HepG2 (cell line): Measurements from ENCODE around the gene LOX. TPM values are rescaled to one million over a fixed set of nuclear protein-coding genes. Genes with fewer than 3 reads are reported as not detected.

Experiments used
- ADNP ChIP-seq: sonication (generic); formaldehyde crosslinking; IDR thresholded peaks from 2 replicates; pipeline ENCODE4 v1.4.0; 2020; ENCODE audit warnings: missing genetic modification reagents
- DDIT3 ChIP-seq: sonication (generic); formaldehyde crosslinking; IDR thresholded peaks from 2 replicates; pipeline ENCODE4 v1.4.0; 2020; ENCODE audit warnings: mild to moderate bottlenecking, missing genetic modification reagents
- EED ChIP-seq: sonication (generic); formaldehyde crosslinking; IDR thresholded peaks from 2 replicates; pipeline ENCODE4 v1.5.0; 2020; ENCODE audit warnings: mild to moderate bottlenecking, missing genetic modification reagents
- GLI4 ChIP-seq: sonication (generic); formaldehyde crosslinking; IDR thresholded peaks from 2 replicates; pipeline ENCODE4 v1.5.1; 2020; ENCODE audit warnings: missing genetic modification reagents, mild to moderate bottlenecking, moderate library complexity, borderline replicate concordance
- IKZF1 ChIP-seq: fragments of 450-650 bp; IDR thresholded peaks from 2 replicates; pipeline ENCODE4 v1.7.1; 2016
- KAT7 ChIP-seq: IDR thresholded peaks from 2 replicates; pipeline ENCODE4 v1.6.1; 2018; ENCODE audit warnings: borderline replicate concordance, missing compliant biosample characterization
- KLF16 ChIP-seq, 2 experiments: sonication (generic) in 1 of 2; formaldehyde crosslinking in 1 of 2; IDR thresholded peaks; 2 replicates each; pipeline versions ENCODE4 v1.6.1 to v1.8.0; 2016 to 2023; ENCODE audit warnings: missing genetic modification reagents in 2 of 2, missing compliant biosample characterization in 1 of 2
- MEIS1 ChIP-seq: sonication (generic); formaldehyde crosslinking; IDR thresholded peaks from 2 replicates; pipeline ENCODE4 v1.9.0; 2021; ENCODE audit warnings: mild to moderate bottlenecking, missing genetic modification reagents, moderate library complexity, borderline replicate concordance
- MTF2 ChIP-seq: sonication (generic); formaldehyde crosslinking; IDR thresholded peaks from 2 replicates; pipeline ENCODE4 v1.5.0; 2020; ENCODE audit warnings: missing genetic modification reagents, borderline replicate concordance
- NCOA2 ChIP-seq: sonication (generic); formaldehyde crosslinking; IDR thresholded peaks from 2 replicates; pipeline ENCODE4 v1.8.0; 2022; ENCODE audit warnings: inconsistent platforms
- NKX3-1 ChIP-seq: sonication (generic); formaldehyde crosslinking; IDR thresholded peaks from 2 replicates; pipeline ENCODE4 v1.5.0; 2020; ENCODE audit warnings: missing genetic modification reagents
- POLR2AphosphoS2 ChIP-seq: IDR thresholded peaks from 2 replicates; pipeline ENCODE4 v1.6.1; 2011; ENCODE audit warnings: low read depth, low read length, improper control_type of control experiment
- RBFOX2 ChIP-seq: fragments of 200-400 bp; formaldehyde crosslinking; IDR thresholded peaks from 2 replicates; pipeline ENCODE4 v1.6.1; 2017; ENCODE audit warnings: low read depth, mild to moderate bottlenecking, low read length
- RBM22 ChIP-seq: fragments of 200-400 bp; formaldehyde crosslinking; optimal IDR thresholded peaks from 2 replicates; pipeline ENCODE3; 2017; ENCODE audit warnings: mild to moderate bottlenecking, low read length, moderate library complexity
- TBL1XR1 ChIP-seq: fragments of 150-350 bp; IDR thresholded peaks from 2 replicates; pipeline ENCODE4 v1.6.1; 2014; ENCODE audit warnings: borderline replicate concordance, low read length; ENCODE audit not compliant: partially characterized antibody
- ZNF329 ChIP-seq: sonication (generic); formaldehyde crosslinking; IDR thresholded peaks from 2 replicates; pipeline ENCODE4 v1.9.0; 2021; ENCODE audit warnings: low read depth, mild to moderate bottlenecking, missing genetic modification reagents
- ZNF564 ChIP-seq: sonication (generic); formaldehyde crosslinking; IDR thresholded peaks from 2 replicates; pipeline ENCODE4 v1.8.1; 2023; ENCODE audit warnings: mild to moderate bottlenecking, missing genetic modification reagents
- ZNF7 ChIP-seq: IDR thresholded peaks from 2 replicates; pipeline ENCODE4 v1.6.1; 2016; ENCODE audit warnings: missing biosample characterization, missing genetic modification reagents
- ZNF724P ChIP-seq: sonication (generic); formaldehyde crosslinking; IDR thresholded peaks from 2 replicates; pipeline ENCODE4 v1.8.0; 2022; ENCODE audit warnings: missing genetic modification reagents, borderline replicate concordance
- ZSCAN12 ChIP-seq: sonication (generic); formaldehyde crosslinking; IDR thresholded peaks from 2 replicates; pipeline ENCODE4 v1.9.0; 2021; ENCODE audit warnings: mild to moderate bottlenecking, missing genetic modification reagents
- polyA plus RNA-seq, 8 experiments: library from polyadenylated mRNA; depleted of rRNA in 3 of 8; stranded (reverse) in 7 of 8; unstranded in 1 of 8; fragments of >200 nt; fragmentation: Illumina TruSeq in 4 of 8; extraction: Trizol in 4 of 8; gene quantifications; 2 replicates each; pipeline versions ENCODE4 v1.2.1 to v1.2.3, GENCODE V29; 2011 to 2016; ENCODE audit warnings: low read depth in 4 of 8, missing spikeins in 1 of 8, mixed read lengths in 1 of 8; ENCODE audit not compliant: insufficient read depth in 1 of 8
- total RNA-seq, 5 experiments: library from RNA; depleted of rRNA; stranded (reverse); fragments of >200 nt; fragmentation: Illumina TruSeq; extraction: Trizol; gene quantifications; 2 replicates each; pipeline ENCODE4 v1.2.3, GENCODE V29; 2016; ENCODE audit warnings: low read depth in 1 of 5
- TF ChIP-seq, protein P1 (sequence below): sonication (generic); formaldehyde crosslinking; IDR thresholded peaks from 2 replicates; pipeline ENCODE4 v1.4.0; 2020; ENCODE audit warnings: missing genetic modification reagents, borderline replicate concordance
- TF ChIP-seq, protein P2 (sequence below): sonication (generic); formaldehyde crosslinking; IDR thresholded peaks from 2 replicates; pipeline ENCODE4 v1.5.1; 2020; ENCODE audit warnings: mild to moderate bottlenecking, missing genetic modification reagents, moderate library complexity
- TF ChIP-seq, protein P3 (sequence below): sonication (generic); formaldehyde crosslinking; IDR thresholded peaks from 2 replicates; pipeline ENCODE4 v1.8.0; 2022; ENCODE audit warnings: mild to moderate bottlenecking, missing genetic modification reagents, moderate library complexity

Gene LOX
- total and polyA plus RNA-seq, 2 of the 13 experiments (the other 11 are each of a cell fraction or from before 2014, with no cell fraction given): 0.73 to 173 TPM

DNA sequence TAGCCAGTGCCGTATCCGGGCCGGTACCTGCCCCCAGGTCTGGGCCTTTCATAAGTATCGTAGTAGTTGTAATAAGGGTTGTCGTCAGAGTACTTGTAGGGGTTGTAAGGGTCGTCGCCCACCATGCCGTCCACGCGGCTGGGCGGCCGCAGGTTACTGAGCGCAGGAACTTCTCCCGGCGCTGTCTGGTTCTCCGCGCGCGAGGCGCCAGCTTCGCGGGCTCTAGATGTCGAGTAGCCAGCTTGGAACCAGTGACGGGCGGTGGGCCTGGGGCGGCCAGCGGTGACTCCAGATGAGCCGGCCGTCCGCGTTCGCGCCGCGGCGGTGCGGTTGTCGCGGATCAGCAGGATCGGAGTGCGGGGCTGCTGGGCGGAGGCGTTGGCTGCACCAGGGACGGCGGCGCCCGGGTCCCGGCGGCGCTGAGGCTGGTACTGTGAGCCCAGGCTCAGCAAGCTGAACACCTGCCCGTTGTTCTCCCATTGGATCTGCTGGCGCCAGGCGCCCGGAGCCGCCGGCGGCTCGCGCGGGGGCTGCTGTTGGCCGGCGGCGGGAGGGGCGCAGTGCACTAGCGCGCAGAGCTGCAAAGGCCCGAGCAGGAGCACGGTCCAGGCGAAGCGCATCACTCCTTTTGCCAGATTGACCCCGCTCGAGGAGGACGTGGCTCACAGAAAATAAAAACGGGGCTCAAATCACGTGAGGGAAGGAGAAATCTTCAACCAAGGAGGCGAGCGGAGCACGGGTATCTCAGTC is 518 bp downstream of the LOX start (continued):
- TF ChIP-seq ZNF7 (CRISPR knock-in tag) (no peak), MEIS1 (peak; percentile 51; the same call in 1 of the 2 replicates), EED (peak; percentile 15; the same call in 1 of the 2 replicates), KLF16 (CRISPR knock-in tag; IDR thresholded peaks at IDR 0.05) (0 out of 4 replicates have a peak, but pooled peaks of 1 of the 2 experiments have one; percentile 3), ZNF724P (CRISPR knock-in tag) (no peak), NKX3-1 (CRISPR knock-in tag) (0 out of 2 replicates have a peak, but pooled peaks have one; percentile 9), IKZF1 (no peak), GLI4 (CRISPR knock-in tag) (0 out of 2 replicates have a peak, but pooled peaks have one; percentile 62), KAT7 (CRISPR knock-in tag) (no peak), NCOA2 (CRISPR knock-in tag) (no peak), ZNF329 (CRISPR knock-in tag) (peak; percentile 28; the same call in 1 of the 2 replicates), ZSCAN12 (CRISPR knock-in tag) (no peak), ADNP (CRISPR knock-in tag) (no peak), POLR2AphosphoS2 (no peak), ZNF564 (CRISPR knock-in tag) (no peak; the same call in 1 of the 2 replicates), MTF2 (CRISPR knock-in tag) (peak; percentile 33; the same call in 1 of the 2 replicates), RBM22 (no peak), RBFOX2 (peak; percentile 80), TBL1XR1 (no peak), DDIT3 (CRISPR knock-in tag) (no peak)
- TF ChIP-seq, protein P1, sequence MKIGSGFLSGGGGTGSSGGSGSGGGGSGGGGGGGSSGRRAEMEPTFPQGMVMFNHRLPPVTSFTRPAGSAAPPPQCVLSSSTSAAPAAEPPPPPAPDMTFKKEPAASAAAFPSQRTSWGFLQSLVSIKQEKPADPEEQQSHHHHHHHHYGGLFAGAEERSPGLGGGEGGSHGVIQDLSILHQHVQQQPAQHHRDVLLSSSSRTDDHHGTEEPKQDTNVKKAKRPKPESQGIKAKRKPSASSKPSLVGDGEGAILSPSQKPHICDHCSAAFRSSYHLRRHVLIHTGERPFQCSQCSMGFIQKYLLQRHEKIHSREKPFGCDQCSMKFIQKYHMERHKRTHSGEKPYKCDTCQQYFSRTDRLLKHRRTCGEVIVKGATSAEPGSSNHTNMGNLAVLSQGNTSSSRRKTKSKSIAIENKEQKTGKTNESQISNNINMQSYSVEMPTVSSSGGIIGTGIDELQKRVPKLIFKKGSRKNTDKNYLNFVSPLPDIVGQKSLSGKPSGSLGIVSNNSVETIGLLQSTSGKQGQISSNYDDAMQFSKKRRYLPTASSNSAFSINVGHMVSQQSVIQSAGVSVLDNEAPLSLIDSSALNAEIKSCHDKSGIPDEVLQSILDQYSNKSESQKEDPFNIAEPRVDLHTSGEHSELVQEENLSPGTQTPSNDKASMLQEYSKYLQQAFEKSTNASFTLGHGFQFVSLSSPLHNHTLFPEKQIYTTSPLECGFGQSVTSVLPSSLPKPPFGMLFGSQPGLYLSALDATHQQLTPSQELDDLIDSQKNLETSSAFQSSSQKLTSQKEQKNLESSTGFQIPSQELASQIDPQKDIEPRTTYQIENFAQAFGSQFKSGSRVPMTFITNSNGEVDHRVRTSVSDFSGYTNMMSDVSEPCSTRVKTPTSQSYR (CRISPR knock-in tag): no peak
- TF ChIP-seq, protein P2, sequence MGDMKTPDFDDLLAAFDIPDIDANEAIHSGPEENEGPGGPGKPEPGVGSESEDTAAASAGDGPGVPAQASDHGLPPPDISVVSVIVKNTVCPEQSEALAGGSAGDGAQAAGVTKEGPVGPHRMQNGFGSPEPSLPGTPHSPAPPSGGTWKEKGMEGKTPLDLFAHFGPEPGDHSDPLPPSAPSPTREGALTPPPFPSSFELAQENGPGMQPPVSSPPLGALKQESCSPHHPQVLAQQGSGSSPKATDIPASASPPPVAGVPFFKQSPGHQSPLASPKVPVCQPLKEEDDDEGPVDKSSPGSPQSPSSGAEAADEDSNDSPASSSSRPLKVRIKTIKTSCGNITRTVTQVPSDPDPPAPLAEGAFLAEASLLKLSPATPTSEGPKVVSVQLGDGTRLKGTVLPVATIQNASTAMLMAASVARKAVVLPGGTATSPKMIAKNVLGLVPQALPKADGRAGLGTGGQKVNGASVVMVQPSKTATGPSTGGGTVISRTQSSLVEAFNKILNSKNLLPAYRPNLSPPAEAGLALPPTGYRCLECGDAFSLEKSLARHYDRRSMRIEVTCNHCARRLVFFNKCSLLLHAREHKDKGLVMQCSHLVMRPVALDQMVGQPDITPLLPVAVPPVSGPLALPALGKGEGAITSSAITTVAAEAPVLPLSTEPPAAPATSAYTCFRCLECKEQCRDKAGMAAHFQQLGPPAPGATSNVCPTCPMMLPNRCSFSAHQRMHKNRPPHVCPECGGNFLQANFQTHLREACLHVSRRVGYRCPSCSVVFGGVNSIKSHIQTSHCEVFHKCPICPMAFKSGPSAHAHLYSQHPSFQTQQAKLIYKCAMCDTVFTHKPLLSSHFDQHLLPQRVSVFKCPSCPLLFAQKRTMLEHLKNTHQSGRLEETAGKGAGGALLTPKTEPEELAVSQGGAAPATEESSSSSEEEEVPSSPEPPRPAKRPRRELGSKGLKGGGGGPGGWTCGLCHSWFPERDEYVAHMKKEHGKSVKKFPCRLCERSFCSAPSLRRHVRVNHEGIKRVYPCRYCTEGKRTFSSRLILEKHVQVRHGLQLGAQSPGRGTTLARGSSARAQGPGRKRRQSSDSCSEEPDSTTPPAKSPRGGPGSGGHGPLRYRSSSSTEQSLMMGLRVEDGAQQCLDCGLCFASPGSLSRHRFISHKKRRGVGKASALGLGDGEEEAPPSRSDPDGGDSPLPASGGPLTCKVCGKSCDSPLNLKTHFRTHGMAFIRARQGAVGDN (CRISPR knock-in tag): peak; percentile 79
- TF ChIP-seq, protein P3, sequence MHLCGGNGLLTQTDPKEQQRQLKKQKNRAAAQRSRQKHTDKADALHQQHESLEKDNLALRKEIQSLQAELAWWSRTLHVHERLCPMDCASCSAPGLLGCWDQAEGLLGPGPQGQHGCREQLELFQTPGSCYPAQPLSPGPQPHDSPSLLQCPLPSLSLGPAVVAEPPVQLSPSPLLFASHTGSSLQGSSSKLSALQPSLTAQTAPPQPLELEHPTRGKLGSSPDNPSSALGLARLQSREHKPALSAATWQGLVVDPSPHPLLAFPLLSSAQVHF (CRISPR knock-in tag): no peak
